Posterior vena cava (tissue), 2 donors: ENCODE results near the gene SDK1. TPM values are rescaled to one million over a fixed set of nuclear protein-coding genes. Genes with fewer than 3 reads are reported as not detected.

Experiments
- DNase-seq: peaks from one replicate; pipeline ENCODE4 v3.0.0-alpha.2; 2020; ENCODE audit warnings: low spot score
- intact Hi-C, 2 donors: fragments of 100-400 bp; cut with DNase I; formaldehyde crosslinking; loops; one replicate each; pipeline versions ENCODE4 v1.14.1 to v1.14.2; 2022 to 2023
- total RNA-seq, 2 donors: library from RNA; stranded (reverse); fragmentation: NEBNext Ultra II Directional; extraction: Animal tissue kit (Norgen Biotek cat#: 25700); gene quantifications; one replicate each; pipeline ENCODE4 v1.2.1, GENCODE V29; 2021
- donor health status: DM: yes; HTN: yes; CAD: no.
- donor health status: DM: yes; HTN: yes; CAD: no.

Gene SDK1
- total RNA-seq, 2 donors from 2014 or later: 14.4 to 18.3 TPM

DNA sequence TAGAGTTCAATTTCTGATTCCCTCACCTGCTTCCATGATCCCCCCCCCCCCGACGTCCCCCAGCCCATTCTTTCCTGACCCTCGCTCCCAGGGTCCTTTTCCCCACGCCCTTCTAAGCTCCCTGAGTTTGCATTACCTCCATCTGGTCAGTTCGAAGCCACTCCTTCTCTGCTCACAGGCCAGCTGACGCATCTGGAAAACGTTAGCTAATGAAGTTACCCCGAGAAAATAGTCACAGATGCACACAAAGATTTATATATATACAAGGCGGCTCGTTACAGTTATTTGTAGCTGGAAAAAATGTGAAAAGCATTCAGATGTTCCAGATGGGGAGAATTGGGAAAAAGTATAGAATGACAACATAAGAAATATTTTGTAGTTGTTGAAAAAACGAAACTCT lies 751.1 kb downstream of the SDK1 start:
- intact Hi-C loops: no loop called here

DNA sequence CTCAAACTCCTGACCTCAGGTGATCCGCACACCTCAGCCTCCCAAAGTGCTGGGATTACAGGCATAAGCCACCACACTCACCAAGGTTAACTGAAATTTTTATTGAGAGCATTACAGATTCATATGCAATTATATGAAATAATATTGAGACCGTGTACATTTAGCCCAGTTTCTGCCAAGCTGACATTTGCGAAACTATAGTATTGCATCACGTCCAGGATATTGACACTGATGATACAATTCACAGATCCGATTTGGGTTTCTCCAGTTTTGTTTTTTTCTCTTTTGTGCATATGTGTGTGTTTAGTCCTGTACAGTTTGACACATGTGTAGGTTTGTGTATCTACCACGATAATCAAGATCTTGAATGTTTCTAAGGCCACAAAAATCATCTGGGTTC lies 753.1 kb downstream of the SDK1 start:
- intact Hi-C loops: no loop called here
- no peak for DNase-seq

More for the DNA sequence above, 751.1 kb downstream of the SDK1 start:
- DNase-seq: no peak

GRCh38 chr7:4056552-4057288 lies 755.7 kb downstream of the SDK1 start:
- intact Hi-C loops: no loop called here
- peak; percentile 76 for DNase-seq

GRCh38 chr7:4057289-4057616 lies 756.2 kb downstream of the SDK1 start:
- intact Hi-C loops: no loop called here
- DNase-seq: peak; percentile 56

GRCh38 chr7:4058158-4058557 lies 757.1 kb downstream of the SDK1 start:
- intact Hi-C loops: no loop called here

GRCh38 chr7:4065190-4065589 lies 764.1 kb downstream of the SDK1 start:
- intact Hi-C loops: no loop called here
- no peak for DNase-seq

More at GRCh38 chr7:4058158-4058557, 757.1 kb downstream of the SDK1 start:
- DNase-seq: no peak

GRCh38 chr7:4066206-4066605 lies 765.2 kb downstream of the SDK1 start:
- no peak for DNase-seq
- intact Hi-C loops: no loop called here

DNA sequence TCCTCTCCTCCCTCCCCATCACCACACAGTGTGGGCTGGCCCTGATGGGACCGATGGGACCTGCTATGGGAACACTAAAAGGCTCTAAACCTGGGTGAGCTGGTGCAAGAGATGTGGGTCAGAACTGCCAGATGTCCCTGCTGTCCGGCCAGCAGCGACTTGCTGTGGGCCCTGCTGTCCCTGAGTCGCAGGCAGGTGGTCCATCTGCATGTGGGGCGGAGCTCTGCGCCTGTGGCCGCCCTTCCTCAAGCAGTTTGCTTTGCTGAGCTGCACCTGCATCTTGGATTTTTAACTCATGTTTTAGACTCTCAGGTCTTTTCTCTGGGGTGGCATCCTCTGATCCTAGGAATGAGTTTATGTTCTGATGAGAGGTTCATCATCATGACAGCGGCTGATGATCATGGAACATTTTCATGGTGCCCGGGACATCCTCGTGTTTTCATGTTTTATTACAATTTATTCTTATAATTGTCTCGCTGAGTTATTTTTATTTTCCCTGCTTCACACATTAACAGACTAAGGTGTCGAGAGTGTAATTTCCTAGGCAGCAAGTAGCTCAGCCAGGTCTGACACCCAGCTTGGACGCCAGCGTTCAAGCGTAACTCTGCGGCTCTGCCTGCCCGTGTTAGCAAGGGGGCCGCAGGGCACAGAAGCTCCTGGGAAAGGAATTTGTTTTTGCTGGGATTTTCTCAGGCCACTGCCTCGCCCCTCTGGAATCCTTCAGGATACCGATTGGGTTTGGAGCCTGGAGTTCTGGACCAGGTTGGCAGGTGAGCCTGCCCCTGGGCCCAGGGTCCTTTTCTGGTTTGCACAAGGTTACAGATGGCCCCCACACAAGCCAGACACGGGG lies 765.8 kb downstream of the SDK1 start:
- no peak for DNase-seq
- intact Hi-C loops: no loop called here

DNA sequence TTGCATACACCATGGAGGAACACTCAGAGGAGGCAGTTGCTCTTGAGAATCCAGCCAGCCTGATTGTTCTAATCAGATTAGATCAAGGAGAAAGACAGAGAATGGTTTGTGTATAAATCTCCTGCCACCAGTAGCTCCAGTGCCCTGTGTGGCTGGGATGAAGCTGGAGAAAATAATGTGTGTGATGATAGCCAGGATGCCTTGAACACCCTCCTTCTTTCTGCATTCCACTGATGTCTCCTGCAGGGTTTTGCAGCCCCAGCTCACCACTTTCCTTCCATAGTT lies 766.4 kb downstream of the SDK1 start:
- intact Hi-C loops: no loop called here
- no peak for DNase-seq

- intact Hi-C loops: no loop called here
- no peak for DNase-seq
Observed at GRCh38 chr7:4067874-4068273, 766.8 kb downstream of the SDK1 start.

DNA sequence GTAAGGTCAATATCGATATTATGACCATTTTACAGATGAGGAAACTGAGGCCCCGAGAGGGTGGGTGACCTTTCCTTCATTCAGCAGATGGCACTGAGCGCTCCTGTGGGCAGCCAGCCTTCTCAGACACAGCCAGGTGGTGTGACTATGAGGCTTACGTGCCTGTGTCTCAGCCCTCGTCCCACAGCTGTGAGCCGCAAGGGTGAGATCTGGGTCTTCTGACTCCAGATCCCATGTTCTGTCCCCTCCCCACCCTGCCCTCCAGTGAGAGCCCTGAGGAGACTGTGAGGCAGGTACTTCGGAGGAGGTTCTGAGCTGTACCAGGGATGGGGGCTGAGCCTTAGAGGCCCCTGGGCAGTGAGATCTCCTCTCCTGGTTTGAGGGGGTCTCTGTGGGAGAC lies 767.2 kb downstream of the SDK1 start:
- intact Hi-C loops: no loop called here
- DNase-seq: no peak

GRCh38 chr7:4069268-4070095 lies 768.4 kb downstream of the SDK1 start:
- no peak for DNase-seq
- intact Hi-C loops: no loop called here

DNA sequence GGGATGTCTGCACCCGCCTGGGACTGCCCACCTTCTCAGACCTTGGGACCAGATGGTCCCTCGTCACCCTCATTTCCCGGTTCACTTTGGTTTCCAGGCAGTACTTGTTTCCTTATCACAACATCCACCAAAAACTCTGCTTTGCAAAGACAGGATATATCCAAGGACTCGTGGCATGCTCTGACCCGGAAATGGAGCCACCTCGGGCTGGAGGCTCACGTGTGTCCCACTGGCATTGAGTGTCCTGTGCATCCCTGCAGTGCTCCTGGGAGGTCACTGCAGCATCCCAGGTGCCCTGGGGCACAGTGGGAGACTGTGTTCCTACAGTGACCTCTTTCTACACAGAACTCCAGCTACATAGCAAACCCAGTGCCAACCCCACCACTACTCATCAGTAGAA lies 769.2 kb downstream of the SDK1 start:
- DNase-seq: no peak
- intact Hi-C loops: no loop called here

DNA sequence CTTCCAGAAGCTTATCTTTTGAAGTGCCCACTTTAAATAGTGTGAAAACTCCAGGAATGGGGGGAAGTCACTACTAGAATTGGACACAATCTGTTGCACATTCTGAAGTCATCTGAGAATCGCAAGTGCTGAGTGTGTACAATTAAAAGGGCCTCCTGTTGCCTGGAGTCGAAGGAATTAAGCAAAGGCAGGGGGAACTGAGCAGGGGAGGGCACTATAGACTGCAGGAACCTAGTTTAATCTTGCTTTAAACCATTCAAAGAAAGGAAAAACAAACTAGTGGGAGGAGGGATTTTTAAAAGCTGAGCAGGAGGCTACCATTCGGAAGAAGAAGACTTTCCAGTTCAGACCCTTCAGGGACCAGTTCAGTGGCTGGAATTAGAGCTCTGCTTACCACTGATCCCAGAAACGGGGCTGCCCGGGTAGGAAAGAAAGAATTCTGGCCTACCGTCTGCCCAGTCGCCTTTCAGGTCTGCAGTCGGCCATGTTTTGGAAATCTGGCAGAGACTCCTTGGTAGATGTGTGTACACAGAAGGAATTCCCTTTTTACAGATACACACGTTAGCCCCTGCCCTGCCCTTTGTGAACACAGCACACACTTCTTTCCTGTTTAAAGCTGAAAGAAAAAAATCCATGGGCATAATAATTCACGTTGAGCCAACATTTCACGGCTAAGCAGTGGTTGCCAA lies 770.5 kb downstream of the SDK1 start:
- intact Hi-C loops: no loop called here
- no peak for DNase-seq

DNA sequence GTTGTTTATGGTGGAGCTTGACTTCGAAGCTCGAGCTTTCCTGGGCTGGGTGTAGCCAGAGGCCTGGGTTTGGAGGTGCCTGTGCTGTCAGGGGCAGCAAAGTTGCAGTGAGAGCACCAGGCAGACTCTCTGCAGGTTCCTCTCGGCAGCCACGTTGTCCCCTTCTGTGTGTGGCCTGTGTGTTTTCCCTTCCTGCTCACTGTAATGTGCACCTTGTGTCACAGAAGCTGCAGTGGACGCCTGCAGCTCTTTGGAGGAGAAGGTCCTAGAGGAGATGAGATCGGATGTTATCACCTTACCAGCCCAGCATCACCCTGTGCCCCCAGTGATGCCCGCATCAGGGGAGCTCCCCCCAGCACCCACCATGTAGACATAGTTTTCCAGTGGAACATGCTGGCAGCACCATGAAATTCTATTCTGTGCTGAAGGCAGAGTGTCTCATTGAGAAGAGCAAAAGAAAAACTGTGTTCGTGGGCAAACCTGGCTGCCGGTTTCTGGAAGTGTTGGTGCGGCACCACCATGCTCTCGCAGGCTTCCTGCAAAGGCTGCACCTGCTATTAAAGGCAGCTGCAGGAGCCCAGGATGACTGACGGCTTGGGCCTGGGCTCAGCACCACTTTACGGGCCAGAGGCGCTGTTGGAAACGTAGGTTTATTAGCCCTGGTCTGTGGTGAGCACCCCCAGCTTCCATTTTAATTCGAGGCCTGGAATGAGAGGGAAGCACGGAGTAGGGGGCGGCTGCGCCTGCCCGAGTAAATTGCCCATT lies 771.3 kb downstream of the SDK1 start:
- intact Hi-C loops: no loop called here

GRCh38 chr7:4073052-4073451 lies 772.0 kb downstream of the SDK1 start:
- no peak for DNase-seq
- intact Hi-C loops: no loop called here

More for the DNA sequence above, 771.3 kb downstream of the SDK1 start:
- DNase-seq: no peak

- intact Hi-C loops: no loop called here
- no peak for DNase-seq
Observed at GRCh38 chr7:4073750-4074149, 772.7 kb downstream of the SDK1 start.

DNA sequence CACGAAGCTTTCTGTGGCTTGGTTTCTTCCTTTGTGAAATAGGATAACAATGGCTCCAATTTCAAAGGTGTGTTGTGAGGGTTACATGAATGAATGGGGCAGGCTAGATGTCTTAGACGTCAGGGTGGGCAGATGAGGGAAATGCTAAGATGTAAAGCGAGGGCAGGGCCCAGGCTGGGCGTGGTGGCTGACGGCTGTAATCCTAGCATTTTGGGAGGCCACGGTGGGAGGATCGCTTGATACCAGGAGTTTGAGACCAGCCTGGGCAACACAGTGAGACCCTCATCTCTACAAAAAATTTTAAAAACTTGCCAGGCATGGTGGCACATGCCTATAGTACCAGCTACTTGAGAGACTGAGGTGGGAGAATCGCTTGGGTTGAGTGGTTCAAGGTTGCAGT lies 773.4 kb downstream of the SDK1 start:
- DNase-seq: no peak
- intact Hi-C loops: no loop called here

GRCh38 chr7:4074994-4075393 lies 773.9 kb downstream of the SDK1 start:
- intact Hi-C loops: no loop called here

More at GRCh38 chr7:4074994-4075393, 773.9 kb downstream of the SDK1 start:
- DNase-seq: no peak
